Prostate gland (tissue), 2 donors: Measurements from ENCODE around the gene KIAA0040.

Experiments used
- POLR2A ChIP-seq: fragments of 450-650 bp; IDR thresholded peaks from one replicate; pipeline ENCODE4 v1.6.1; 2016; ENCODE audit warnings: antibody characterized with exemption, mild to moderate bottlenecking
- POLR2AphosphoS5 ChIP-seq: sonication (generic); formaldehyde crosslinking; IDR thresholded peaks from one replicate; pipeline ENCODE4 v1.6.1; 2017; ENCODE audit warnings: antibody characterized with exemption
- TF ChIP-seq, protein P1 (sequence below), 4 experiments: fragments of 200-600 bp in 2 of 4; fragments of 450-650 bp in 2 of 4; sonication (generic) in 2 of 4; IDR thresholded peaks; 1 replicate in 3 of 4; 2 replicates in 1 of 4; pipeline ENCODE4 v1.5.1; 2016 to 2019; ENCODE audit warnings: antibody characterized with exemption in 4 of 4, mild to moderate bottlenecking in 2 of 4, moderate library complexity in 2 of 4

DNA sequence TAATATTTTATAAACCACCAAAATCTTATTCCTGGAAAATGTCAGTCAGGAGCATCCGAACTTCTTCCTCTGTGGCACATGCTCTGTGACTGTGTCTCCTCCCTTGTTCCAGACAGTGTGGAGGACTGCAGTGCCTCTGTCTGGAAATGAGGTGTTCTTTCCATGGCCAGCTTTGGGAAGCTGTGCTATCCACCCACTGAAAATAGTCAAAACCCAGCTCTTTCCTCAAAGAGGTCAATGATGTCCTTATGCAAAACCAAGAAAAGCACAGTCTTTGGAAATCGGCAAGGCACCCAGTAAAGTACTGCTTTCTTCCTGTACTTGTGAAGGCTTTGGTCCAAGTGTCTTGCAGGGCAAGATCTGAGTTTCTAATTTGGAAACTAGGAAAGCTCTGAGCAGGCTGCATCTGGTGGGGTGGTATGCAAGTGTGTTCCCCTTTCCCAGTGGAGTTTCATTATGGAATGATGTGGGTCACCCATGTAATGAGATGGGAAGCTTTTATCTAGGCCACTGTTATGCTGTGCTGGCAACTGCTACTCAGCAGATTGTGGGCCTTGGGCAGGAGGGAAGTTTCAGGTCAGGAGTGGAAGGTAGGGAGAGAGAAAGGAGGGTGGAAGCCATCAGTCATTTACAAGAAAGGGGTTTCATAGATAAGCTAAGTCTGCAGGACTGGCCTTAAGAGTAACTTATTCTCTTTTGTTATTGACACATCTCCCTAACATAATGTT lies 6.0 kb downstream of the KIAA0040 start:
- TF ChIP-seq, protein P1, sequence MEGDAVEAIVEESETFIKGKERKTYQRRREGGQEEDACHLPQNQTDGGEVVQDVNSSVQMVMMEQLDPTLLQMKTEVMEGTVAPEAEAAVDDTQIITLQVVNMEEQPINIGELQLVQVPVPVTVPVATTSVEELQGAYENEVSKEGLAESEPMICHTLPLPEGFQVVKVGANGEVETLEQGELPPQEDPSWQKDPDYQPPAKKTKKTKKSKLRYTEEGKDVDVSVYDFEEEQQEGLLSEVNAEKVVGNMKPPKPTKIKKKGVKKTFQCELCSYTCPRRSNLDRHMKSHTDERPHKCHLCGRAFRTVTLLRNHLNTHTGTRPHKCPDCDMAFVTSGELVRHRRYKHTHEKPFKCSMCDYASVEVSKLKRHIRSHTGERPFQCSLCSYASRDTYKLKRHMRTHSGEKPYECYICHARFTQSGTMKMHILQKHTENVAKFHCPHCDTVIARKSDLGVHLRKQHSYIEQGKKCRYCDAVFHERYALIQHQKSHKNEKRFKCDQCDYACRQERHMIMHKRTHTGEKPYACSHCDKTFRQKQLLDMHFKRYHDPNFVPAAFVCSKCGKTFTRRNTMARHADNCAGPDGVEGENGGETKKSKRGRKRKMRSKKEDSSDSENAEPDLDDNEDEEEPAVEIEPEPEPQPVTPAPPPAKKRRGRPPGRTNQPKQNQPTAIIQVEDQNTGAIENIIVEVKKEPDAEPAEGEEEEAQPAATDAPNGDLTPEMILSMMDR (IDR thresholded peaks at IDR 0.05) = no peak
- TF ChIP-seq POLR2AphosphoS5 (no peak), POLR2A (no peak)
